ENCODE data around the gene UAP1L1. TPM values are rescaled to one million over a fixed set of nuclear protein-coding genes. Genes with fewer than 3 reads are reported as not detected.
A peak's percentile ranks its signal among the peaks of the same experiment; 100 is the strongest.

Gene UAP1L1
- total and polyA plus RNA-seq, 10 donors: 12.5 to 35.9 (median 26.6) TPM

- TF ChIP-seq POLR2A (IDR thresholded peaks at IDR 0.05): no peak
- TF ChIP-seq CTCF (IDR thresholded peaks at IDR 0.05 in 8 of 11, conservative IDR thresholded peaks at IDR 0.05 in 3 of 11): no peak
- TF ChIP-seq POLR2AphosphoS5 (IDR thresholded peaks at IDR 0.05): no peak
- no peaks in the 10 kb centered on the region for H3K27me3 ChIP-seq (replicated peaks in 1 of 7)
These were observed 12.1 kb downstream of the UAP1L1 start for GRCh38 chr9:137089232-137089947.

GRCh38 chr9:137095664-137096517 is 18.6 kb downstream of the UAP1L1 start:
- WGBS, 5 donors: 66 to 72% (median 69%) methylated on average over 30 of the region's 30 CpGs
- DNase-seq: peak; percentile 91
- TF ChIP-seq POLR2AphosphoS5 (IDR thresholded peaks at IDR 0.05) (peak; percentile 39 to 59 (median 51)), POLR2A (IDR thresholded peaks at IDR 0.05) (no peak), CTCF (IDR thresholded peaks at IDR 0.05 in 8 of 11, conservative IDR thresholded peaks at IDR 0.05 in 3 of 11) (peak; percentile 24 to 67 (median 48))
- Histone ChIP-seq H3K4me3 (peak overlapping the region in 6 of 8 donors; percentile 2 to 58 (median 15)), H3K36me3 (peaks cover 0 to 98% (median 48%) of the 10 kb centered on the region in 6 donors), H3K27me3 (replicated peaks in 1 of 7) (no peaks in the 10 kb centered on the region), H3K4me1 (peaks cover 0 to 22% (median 8%) of the 10 kb centered on the region in 6 donors), H3K27ac (peak overlapping the region; percentile 54 to 86 (median 72)), H3K9me3 (no peaks in the 10 kb centered on the region)
- intact Hi-C loops (cut with DNase I; ENCODE audit: low total_unique reads): no loop called here

More at GRCh38 chr9:137089232-137089947, 12.1 kb downstream of the UAP1L1 start:
- Histone ChIP-seq H3K9me3 (no peaks in the 10 kb centered on the region), H3K4me3 (no peak overlapping the region), H3K4me1 (peaks cover 14 to 55% (median 32%) of the 10 kb centered on the region in 6 donors), H3K27ac (no peak overlapping the region), H3K36me3 (peaks cover 0 to 56% (median 11%) of the 10 kb centered on the region in 6 donors)
- intact Hi-C loops (cut with DNase I; ENCODE audit: low total_unique reads): no loop called here
- no peak for DNase-seq
- WGBS, 5 donors: 80 to 93% (median 91%) methylated on average over 11 of the region's 11 CpGs

GRCh38 chr9:137096785-137097546 is 19.6 kb downstream of the UAP1L1 start:
- WGBS, 5 donors: 92 to 97% (median 93%) methylated on average over 28 to 31 of the region's 31 CpGs
- Histone ChIP-seq H3K4me3 (peak overlapping the region in 2 of 8 donors; percentile 10 to 58), H3K27ac (peak overlapping the region in 7 of 8 donors; percentile 54 to 86 (median 75)), H3K27me3 (replicated peaks in 1 of 7) (no peaks in the 10 kb centered on the region), H3K9me3 (no peaks in the 10 kb centered on the region), H3K4me1 (peaks cover 0 to 20% (median 8%) of the 10 kb centered on the region in 6 donors), H3K36me3 (peaks cover 0 to 100% (median 59%) of the 10 kb centered on the region in 6 donors)
- DNase-seq: no peak
- TF ChIP-seq POLR2A (IDR thresholded peaks at IDR 0.05) (no peak), POLR2AphosphoS5 (IDR thresholded peaks at IDR 0.05) (no peak), CTCF (IDR thresholded peaks at IDR 0.05 in 8 of 11, conservative IDR thresholded peaks at IDR 0.05 in 3 of 11) (no peak)
- intact Hi-C loops (cut with DNase I; ENCODE audit: low total_unique reads): no loop called here

Data from spleen (tissue), 11 donors.